Keratinocyte (primary cell): ENCODE data around the gene SYNE1. TPM values are rescaled to one million over a fixed set of nuclear protein-coding genes. Genes with fewer than 3 reads are reported as not detected.

Experiments
- DNase-seq: peaks from one replicate; pipeline ENCODE4 v3.0.0-alpha.2; 2011; ENCODE audit warnings: low read depth, missing footprints, low spot score
- FAIRE-seq: peaks from 2 replicates; lab custom pipeline; 2011; peaks lifted over from hg19 to GRCh38; lab: Jason Lieb, UNC
- H2AFZ ChIP-seq: 2 replicates; pipeline ENCODE4 v1.6.0; 2012; ENCODE audit warnings: low read length, control low read depth, inconsistent platforms; ENCODE audit not compliant: control insufficient read depth
- H3K27ac ChIP-seq: 2 replicates; pipeline ENCODE4 v1.5.1; 2011; ENCODE audit warnings: low read length; ENCODE audit not compliant: control insufficient read depth, insufficient read depth
- H3K27me3 ChIP-seq: 3 replicates; pipeline ENCODE4 v1.6.0; 2011; ENCODE audit warnings: low read length; ENCODE audit not compliant: control insufficient read depth, insufficient read depth; ENCODE audit errors: extremely low read depth
- H3K36me3 ChIP-seq, 2 experiments: 2 replicates in 1 of 2; 3 replicates in 1 of 2; pipeline ENCODE4 v1.5.1; 2011; ENCODE audit warnings: low read length in 2 of 2, mild to moderate bottlenecking in 1 of 2; ENCODE audit not compliant: control insufficient read depth in 2 of 2, insufficient read depth in 2 of 2; ENCODE audit errors: extremely low read depth in 1 of 2
- H3K4me1 ChIP-seq: 3 replicates; pipeline ENCODE4 v1.5.1; 2011; ENCODE audit warnings: low read length; ENCODE audit not compliant: control insufficient read depth, insufficient read depth; ENCODE audit errors: extremely low read depth
- H3K4me2 ChIP-seq: 3 replicates; pipeline ENCODE4 v1.6.0; 2011; ENCODE audit warnings: low read depth, low read length; ENCODE audit not compliant: control insufficient read depth, insufficient read depth; ENCODE audit errors: extremely low read depth
- H3K4me3 ChIP-seq, 3 experiments: fragments of 200-600 bp in 1 of 3; sonication (generic) in 1 of 3; 2 replicates in 2 of 3; 3 replicates in 1 of 3; pipeline ENCODE4 v1.5.1; 2011 to 2016; ENCODE audit warnings: low read length in 3 of 3, mild to moderate bottlenecking in 3 of 3, control low read depth in 2 of 3, inconsistent platforms in 1 of 3, low read depth in 1 of 3, mixed read lengths in 1 of 3, mixed run types in 1 of 3, moderate library complexity in 1 of 3; ENCODE audit not compliant: control insufficient read depth in 2 of 3, insufficient read depth in 2 of 3; ENCODE audit errors: extremely low read depth in 1 of 3
- H3K79me2 ChIP-seq: 2 replicates; pipeline ENCODE4 v1.6.0; 2012; ENCODE audit warnings: low read length; ENCODE audit not compliant: control insufficient read depth, insufficient read depth
- H3K9ac ChIP-seq: 3 replicates; pipeline ENCODE4 v1.6.0; 2011; ENCODE audit warnings: low read length; ENCODE audit not compliant: control insufficient read depth, insufficient read depth; ENCODE audit errors: extremely low read depth
- H3K9me1 ChIP-seq: 3 replicates; pipeline ENCODE4 v1.6.0; 2011; ENCODE audit warnings: low read length; ENCODE audit not compliant: control insufficient read depth, insufficient read depth; ENCODE audit errors: extremely low read depth
- H3K9me3 ChIP-seq: 2 replicates; pipeline ENCODE4 v1.5.1; 2012; ENCODE audit warnings: low read depth, low read length; ENCODE audit not compliant: control insufficient read depth
- H4K20me1 ChIP-seq: 3 replicates; pipeline ENCODE4 v1.6.0; 2011; ENCODE audit warnings: low read length; ENCODE audit not compliant: control insufficient read depth, insufficient read depth; ENCODE audit errors: extremely low read depth
- EZH2 ChIP-seq: IDR thresholded peaks from one replicate; pipeline ENCODE4 v1.6.1; 2012; ENCODE audit warnings: inconsistent platforms, mild to moderate bottlenecking, low read length, moderate library complexity
- dilution Hi-C: fragments of 300-500 bp; cut with MboI; formaldehyde crosslinking; loops from one replicate; pipeline ENCODE4 v1.7.0; 2020; ENCODE audit warnings: low sequenced_read_pairs; ENCODE audit not compliant: extremely low pct_ligation_motif_present
- polyA plus RNA-seq, 5 experiments: library from polyadenylated mRNA; depleted of rRNA in 3 of 5; stranded (reverse) in 3 of 5; stranded (forward) in 1 of 5; unstranded in 1 of 5; fragments of >200 nt; gene quantifications; 1 replicate in 1 of 5; 2 replicates in 3 of 5; 3 replicates in 1 of 5; pipeline versions ENCODE4 v1.2.1 to v1.2.3, GENCODE V29; 2011 to 2012; ENCODE audit warnings: missing spikeins in 2 of 5, low read depth in 1 of 5, low replicate concordance in 1 of 5
- TF ChIP-seq, protein P1 (sequence below), 3 experiments: IDR thresholded peaks in 1 of 3; conservative IDR thresholded peaks in 1 of 3; optimal IDR thresholded peaks in 1 of 3; 2 replicates in 2 of 3; 3 replicates in 1 of 3; pipeline versions ENCODE3 to v1.5.1; 2011; ENCODE audit warnings: low read length in 3 of 3, mild to moderate bottlenecking in 3 of 3, moderate library complexity in 2 of 3, control low read depth in 1 of 3, inconsistent platforms in 1 of 3; ENCODE audit not compliant: insufficient read depth in 2 of 3; ENCODE audit errors: extremely low read depth in 1 of 3

Gene SYNE1
- polyA plus RNA-seq, 1 donor (not counting 4 experiments of a cell fraction or from before 2014, with no cell fraction given): 4.0 TPM

GRCh38 chr6:152600022-152600421 lies 37.1 kb downstream of the SYNE1 start:
- Histone ChIP-seq H3K4me3 (no peak overlapping the region), H2AFZ (no peak overlapping the region), H3K27me3 (no peaks in the 10 kb centered on the region), H3K27ac (no peak overlapping the region), H3K9me3 (no peaks in the 10 kb centered on the region), H3K9ac (no peak overlapping the region), H4K20me1 (no peaks in the 10 kb centered on the region), H3K4me2 (no peak overlapping the region), H3K4me1 (no peaks in the 10 kb centered on the region), H3K36me3 (no peaks in the 10 kb centered on the region), H3K9me1 (no peaks in the 10 kb centered on the region), H3K79me2 (no peaks in the 10 kb centered on the region)
- FAIRE-seq: no peak
- no peak for DNase-seq
- TF ChIP-seq, protein P1, sequence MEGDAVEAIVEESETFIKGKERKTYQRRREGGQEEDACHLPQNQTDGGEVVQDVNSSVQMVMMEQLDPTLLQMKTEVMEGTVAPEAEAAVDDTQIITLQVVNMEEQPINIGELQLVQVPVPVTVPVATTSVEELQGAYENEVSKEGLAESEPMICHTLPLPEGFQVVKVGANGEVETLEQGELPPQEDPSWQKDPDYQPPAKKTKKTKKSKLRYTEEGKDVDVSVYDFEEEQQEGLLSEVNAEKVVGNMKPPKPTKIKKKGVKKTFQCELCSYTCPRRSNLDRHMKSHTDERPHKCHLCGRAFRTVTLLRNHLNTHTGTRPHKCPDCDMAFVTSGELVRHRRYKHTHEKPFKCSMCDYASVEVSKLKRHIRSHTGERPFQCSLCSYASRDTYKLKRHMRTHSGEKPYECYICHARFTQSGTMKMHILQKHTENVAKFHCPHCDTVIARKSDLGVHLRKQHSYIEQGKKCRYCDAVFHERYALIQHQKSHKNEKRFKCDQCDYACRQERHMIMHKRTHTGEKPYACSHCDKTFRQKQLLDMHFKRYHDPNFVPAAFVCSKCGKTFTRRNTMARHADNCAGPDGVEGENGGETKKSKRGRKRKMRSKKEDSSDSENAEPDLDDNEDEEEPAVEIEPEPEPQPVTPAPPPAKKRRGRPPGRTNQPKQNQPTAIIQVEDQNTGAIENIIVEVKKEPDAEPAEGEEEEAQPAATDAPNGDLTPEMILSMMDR (optimal IDR thresholded peaks at IDR 0.05 in 1 of 3, IDR thresholded peaks at IDR 0.05 in 1 of 3, conservative IDR thresholded peaks at IDR 0.05 in 1 of 3; ENCODE audit: extremely low read depth in 1 of 3, insufficient read depth in 2 of 3, low read length in 3 of 3): no peak
- TF ChIP-seq EZH2: no peak
- dilution Hi-C loops: no loop called here

- TF ChIP-seq EZH2: no peak
- TF ChIP-seq, protein P1 (optimal IDR thresholded peaks at IDR 0.05 in 1 of 3, IDR thresholded peaks at IDR 0.05 in 1 of 3, conservative IDR thresholded peaks at IDR 0.05 in 1 of 3; ENCODE audit: extremely low read depth in 1 of 3, insufficient read depth in 2 of 3, low read length in 3 of 3): no peak
- Histone ChIP-seq H3K27me3 (no peaks in the 10 kb centered on the region), H3K9ac (no peak overlapping the region), H3K4me3 (no peak overlapping the region), H3K36me3 (no peaks in the 10 kb centered on the region), H3K79me2 (no peaks in the 10 kb centered on the region), H3K9me3 (no peaks in the 10 kb centered on the region), H3K27ac (no peak overlapping the region), H3K9me1 (no peaks in the 10 kb centered on the region), H3K4me2 (no peak overlapping the region), H3K4me1 (no peaks in the 10 kb centered on the region), H2AFZ (no peak overlapping the region), H4K20me1 (no peaks in the 10 kb centered on the region)
- dilution Hi-C loops: no loop called here
- FAIRE-seq (no peak), DNase-seq (no peak)
Observed at GRCh38 chr6:152598901-152599537, 38.1 kb downstream of the SYNE1 start.
